SK-N-SH (cell line): ENCODE measurements around the gene PPP1R3D. TPM values are rescaled to one million over a fixed set of nuclear protein-coding genes. Genes with fewer than 3 reads are reported as not detected.

Experiments
- CTCF ChIA-PET: fragments of 300-600, 350-600 bp; formaldehyde crosslinking; extraction: SDS; loops from one replicate; lab custom pipeline; 2021; lab: Yijun Ruan, JAX
- POLR2A ChIA-PET: fragments of 350-600 bp; sonication (Branson Sonifier 250); formaldehyde crosslinking; extraction: SDS; loops from one replicate; lab custom pipeline; 2020; ENCODE audit warnings: antibody characterized with exemption, inconsistent platforms; lab: Yijun Ruan, JAX
- DNase-seq: peaks from one replicate; pipeline ENCODE4 v3.0.0; 2012
- H2AFZ ChIP-seq: fragments of 200-600 bp; sonication (generic); 2 replicates; pipeline ENCODE4 v1.8.1; 2016; ENCODE audit warnings: antibody characterized with exemption, mild to moderate bottlenecking, low read depth
- H3F3A ChIP-seq: fragments of 200-600 bp; sonication (generic); replicated peaks from 2 replicates; pipeline ENCODE3; 2016; ENCODE audit warnings: antibody characterized with exemption, mild to moderate bottlenecking; ENCODE audit not compliant: insufficient read depth
- H3K27ac ChIP-seq, 2 experiments: fragments of 200-500 bp in 1 of 2; fragments of 200-600 bp in 1 of 2; sonication (Bioruptor generic) in 1 of 2; sonication (generic), shearing (Covaris generic) in 1 of 2; 2 replicates each; pipeline versions ENCODE4 v1.5.1 to v1.6.1; 2014 to 2016; ENCODE audit warnings: low read depth in 2 of 2, inconsistent platforms in 1 of 2, low read length in 1 of 2, mild to moderate bottlenecking in 1 of 2, mixed read lengths in 1 of 2
- H3K27me3 ChIP-seq: fragments of 200-600 bp; sonication (generic), shearing (Covaris generic); 2 replicates; pipeline ENCODE4 v1.6.1; 2016; ENCODE audit warnings: mixed run types; ENCODE audit not compliant: insufficient read depth
- H3K36me3 ChIP-seq, 2 experiments: fragments of 200-500 bp in 1 of 2; fragments of 200-600 bp in 1 of 2; sonication (Bioruptor generic) in 1 of 2; sonication (generic) in 1 of 2; replicated peaks in 1 of 2; 2 replicates each; pipeline versions ENCODE3 to v1.5.1; 2014 to 2016; ENCODE audit warnings: low read length in 1 of 2, mild to moderate bottlenecking in 1 of 2; ENCODE audit not compliant: insufficient read depth in 2 of 2, control insufficient read depth in 1 of 2
- H3K4me1 ChIP-seq, 2 experiments: fragments of 200-500 bp in 1 of 2; fragments of 200-600 bp in 1 of 2; sonication (Bioruptor generic) in 1 of 2; sonication (generic), shearing (Covaris generic) in 1 of 2; 2 replicates each; pipeline versions ENCODE4 v1.5.1 to v1.6.1; 2014 to 2016; ENCODE audit warnings: low read depth in 1 of 2, low read length in 1 of 2, mixed run types in 1 of 2; ENCODE audit not compliant: insufficient read depth in 2 of 2, control insufficient read depth in 1 of 2
- H3K4me2 ChIP-seq: fragments of 200-600 bp; sonication (generic), shearing (Covaris generic); 2 replicates; pipeline ENCODE4 v1.6.1; 2017; ENCODE audit warnings: mixed run types
- H3K4me3 ChIP-seq, 2 experiments: fragments of 200-500 bp in 1 of 2; fragments of 200-600 bp in 1 of 2; sonication (Bioruptor generic) in 1 of 2; sonication (generic), shearing (Covaris generic) in 1 of 2; 2 replicates each; pipeline versions ENCODE4 v1.5.1 to v1.8.1; 2014 to 2016; ENCODE audit warnings: low read depth in 2 of 2, inconsistent platforms in 1 of 2, low read length in 1 of 2, mild to moderate bottlenecking in 1 of 2, mixed read lengths in 1 of 2, moderate library complexity in 1 of 2
- H3K79me2 ChIP-seq: fragments of 200-600 bp; sonication (generic); 2 replicates; pipeline ENCODE4 v1.8.1; 2017; ENCODE audit warnings: mild to moderate bottlenecking; ENCODE audit not compliant: insufficient read depth
- H3K9ac ChIP-seq: fragments of 200-600 bp; sonication (generic); 2 replicates; pipeline ENCODE4 v1.6.1; 2017; ENCODE audit warnings: mixed run types
- H3K9me2 ChIP-seq: fragments of 200-600 bp; sonication (generic); 2 replicates; pipeline ENCODE4 v1.6.1; 2017; ENCODE audit warnings: mixed run types
- H3K9me3 ChIP-seq: fragments of 200-600 bp; sonication (generic); 2 replicates; pipeline ENCODE4 v1.6.1; 2017; ENCODE audit warnings: mixed run types, mild to moderate bottlenecking, moderate library complexity
- H4K20me1 ChIP-seq: fragments of 200-600 bp; sonication (generic); 2 replicates; pipeline ENCODE4 v1.6.1; 2017; ENCODE audit warnings: mild to moderate bottlenecking, mixed run types; ENCODE audit not compliant: insufficient read depth
- CHD2 ChIP-seq: fragments of 150-350 bp; IDR thresholded peaks from 2 replicates; pipeline ENCODE4 v1.6.1; 2018; ENCODE audit warnings: low read length; ENCODE audit not compliant: partially characterized antibody
- CTCF ChIP-seq: fragments of 200-600 bp; sonication (generic); IDR thresholded peaks from 2 replicates; pipeline ENCODE4 v1.6.1; 2017; ENCODE audit warnings: antibody characterized with exemption, mild to moderate bottlenecking, moderate library complexity
- EZH2phosphoT487 ChIP-seq: fragments of 200-600 bp; sonication (generic); IDR thresholded peaks from 2 replicates; pipeline ENCODE4 v1.6.1; 2017; ENCODE audit warnings: low read depth, mixed run types, mild to moderate bottlenecking, antibody characterized with exemption, moderate library complexity, borderline replicate concordance
- FOSL2 ChIP-seq: IDR thresholded peaks from 2 replicates; pipeline ENCODE4 v1.4.0; 2012; ENCODE audit warnings: low read depth, mild to moderate bottlenecking, moderate library complexity, borderline replicate concordance
- FOXM1 ChIP-seq: IDR thresholded peaks from 2 replicates; pipeline ENCODE4 v1.4.0; 2012; ENCODE audit warnings: low read depth, mild to moderate bottlenecking
- MAX ChIP-seq: IDR thresholded peaks from 2 replicates; pipeline ENCODE4 v1.4.0; 2012; ENCODE audit warnings: low read depth
- POLR2AphosphoS5 ChIP-seq: IDR thresholded peaks from 2 replicates; pipeline ENCODE4 v1.6.1; 2012; ENCODE audit warnings: low read depth, low read length
- RAD21 ChIP-seq: IDR thresholded peaks from 2 replicates; pipeline ENCODE4 v1.6.1; 2012; ENCODE audit warnings: mild to moderate bottlenecking, low read length
- TAF1 ChIP-seq: IDR thresholded peaks from 2 replicates; pipeline ENCODE4 v1.6.1; 2012; ENCODE audit warnings: low read depth, mild to moderate bottlenecking, low read length, moderate library complexity, borderline replicate concordance
- WGBS: methylation state at CpG from one replicate; pipeline ENCODE4 v1.1.6; 2017; ENCODE audit warnings: low lambda C conversion rate; 5-methylcytosine and 5-hydroxymethylcytosine counted together
- polyA plus RNA-seq, 3 experiments: library from polyadenylated mRNA; depleted of rRNA; stranded (reverse); fragments of >200 nt; gene quantifications; 2 replicates each; pipeline ENCODE4 v1.2.3, GENCODE V29; 2012

The PPP1R3D gene
- polyA plus RNA-seq, 1 of the 3 experiments (the other 2 are of a cell fraction), result 0.87 TPM

GRCh38 chr20:59935457-59936185, 4.5 kb downstream of the PPP1R3D start:
- no peak overlapping the region for H3K9ac ChIP-seq
- CTCF ChIA-PET, result interaction anchor here (1.9 to 9.8 kb wide), 2 partner anchors 9 to 16 kb away, joined by 20 to 95 read pairs; no protein-coding TSS in a partner anchor
- H3K27ac ChIP-seq, result no peak overlapping the region

GRCh38 chr20:59933849-59934585, 6.1 kb downstream of the PPP1R3D start:
- Histone ChIP-seq H3K9ac (peak overlapping the region; percentile 69), H3K27me3 (no peaks in the 10 kb centered on the region), H3K4me2 (peak overlapping the region; percentile 96), H2AFZ (peak overlapping the region; percentile 96), H3K79me2 (peaks cover 13% of the 10 kb centered on the region), H3K27ac (peak overlapping the region; percentile 45 to 81), H3K36me3 (peaks cover 0 to 2% of the 10 kb centered on the region in 2 experiments), H3K4me1 (peaks cover 8 to 17% of the 10 kb centered on the region in 2 experiments; a peak in 3 of 4 replicates)
- WGBS, result 4% methylated on average over 26 of the region's 59 CpGs
- no peak for TF ChIP-seq TAF1
- 0 out of 2 replicates have a peak, but pooled peaks have one; percentile 36 for TF ChIP-seq FOXM1
- no peak for TF ChIP-seq POLR2AphosphoS5
- 0 out of 2 replicates have a peak, but pooled peaks have one; percentile 44 for TF ChIP-seq MAX
- peak; percentile 32 for TF ChIP-seq RAD21
- TF ChIP-seq FOSL2, result no peak
- peak; percentile 91 for TF ChIP-seq CTCF
- peak; percentile 30 for TF ChIP-seq CHD2
- TF ChIP-seq, all 33 proteins: peak for 5
- CTCF ChIA-PET, result interaction anchor here (0.6 to 9.8 kb wide), 21 partner anchors 9 to 373 kb away, joined by 3 to 95 read pairs (median 4); no protein-coding TSS in a partner anchor
- peaks cover 10% of the 10 kb centered on the region for H3F3A ChIP-seq
- H4K20me1 ChIP-seq, result no peaks in the 10 kb centered on the region
- H3K9me2 ChIP-seq, result no peaks in the 10 kb centered on the region
- no peaks in the 10 kb centered on the region for H3K9me3 ChIP-seq
- POLR2A ChIA-PET, result no interaction called here
- peak overlapping the region; percentile 75 for H3K4me3 ChIP-seq
- peak; percentile 97 for DNase-seq

More at GRCh38 chr20:59935457-59936185, 4.5 kb downstream of the PPP1R3D start:
- Histone ChIP-seq H3K79me2 (peaks cover 16% of the 10 kb centered on the region), H3K9me2 (no peaks in the 10 kb centered on the region), H2AFZ (no peak overlapping the region), H4K20me1 (no peaks in the 10 kb centered on the region), H3K36me3 (peaks cover 0 to 2% of the 10 kb centered on the region in 2 experiments), H3K4me3 (no peak overlapping the region), H3K4me2 (no peak overlapping the region), H3K4me1 (peaks cover 8 to 22% of the 10 kb centered on the region in 2 experiments; a peak in 3 of 4 replicates)
- POLR2A ChIA-PET, result interaction anchor here (0.5 kb wide), 1 partner anchor 13 kb away, joined by 3 read pairs; no protein-coding TSS in a partner anchor
- WGBS, result 96% methylated on average over 8 of the region's 8 CpGs
- DNase-seq, result no peak
- TF ChIP-seq CTCF (no peak), EZH2phosphoT487 (no peak), MAX (no peak)
- TF ChIP-seq, all 33 proteins: peak for 0
- Histone ChIP-seq H3K27me3 (no peaks in the 10 kb centered on the region), H3F3A (peaks cover 14% of the 10 kb centered on the region), H3K9me3 (no peaks in the 10 kb centered on the region)
